Right lobe of liver (tissue), 6 donors: ENCODE measurements around the gene COL28A1. TPM values are rescaled to one million over a fixed set of nuclear protein-coding genes. Genes with fewer than 3 reads are reported as not detected.

Source experiments
- ATAC-seq, 4 donors: fragments of 200-7000 bp; cut with Tn5 transposase; one replicate each; pipeline ENCODE4 v1.9.1; 2020; ENCODE audit warnings: mild to moderate bottlenecking in 4 of 4, moderate library complexity in 4 of 4
- DNase-seq, 3 donors: peaks; one replicate each; pipeline ENCODE4 v3.0.0-alpha.2; 2020
- H3K27ac ChIP-seq, 3 donors: fragments of 200-600 bp; one replicate each; pipeline ENCODE4 v1.8.0; 2022
- H3K27me3 ChIP-seq, 2 donors: fragments of 200-600 bp; one replicate each; pipeline ENCODE4 v1.8.0; 2022
- H3K36me3 ChIP-seq, 4 donors: fragments of 200-600 bp; sonication (generic) in 1 of 4; one replicate each; pipeline versions ENCODE4 v1.5.1 to v1.8.0; 2017 to 2022; ENCODE audit warnings: control low read depth in 1 of 4
- H3K4me1 ChIP-seq, 4 donors: fragments of 200-600 bp; sonication (generic) in 1 of 4; one replicate each; pipeline versions ENCODE4 v1.5.1 to v1.8.0; 2017 to 2022; ENCODE audit warnings: control low read depth in 1 of 4
- H3K4me3 ChIP-seq, 3 donors: fragments of 200-600 bp; one replicate each; pipeline ENCODE4 v1.8.0; 2022
- H3K9me3 ChIP-seq, 4 donors: fragments of 200-600 bp; sonication (generic) in 1 of 4; one replicate each; pipeline versions ENCODE4 v1.5.1 to v1.8.0; 2017 to 2022; ENCODE audit warnings: control low read depth in 1 of 4
- CTCF ChIP-seq, 4 donors: fragments of 200-600 bp in 3 of 4; fragments of 450-650 bp in 1 of 4; IDR thresholded peaks; one replicate each; pipeline versions ENCODE4 v1.5.1 to v1.8.0; 2016 to 2022; ENCODE audit warnings: antibody characterized with exemption in 4 of 4, mild to moderate bottlenecking in 2 of 4
- POLR2A ChIP-seq: fragments of 450-650 bp; IDR thresholded peaks from one replicate; pipeline ENCODE4 v1.6.1; 2017; ENCODE audit warnings: antibody characterized with exemption, mild to moderate bottlenecking
- WGBS: methylation state at CpG from one replicate; pipeline ENCODE4 v1.1.6; 2018; ENCODE audit warnings: low coverage, low lambda C conversion rate; ENCODE audit not compliant: insufficient coverage; ENCODE audit errors: missing lambda C conversion rate; 5-methylcytosine and 5-hydroxymethylcytosine counted together
- intact Hi-C, 2 donors: fragments of 100-400 bp; cut with DNase I; formaldehyde crosslinking; loops; one replicate each; pipeline versions ENCODE4 v1.11.2 to v1.14.1; 2022
- total RNA-seq, 6 experiments: library from RNA; depleted of rRNA in 2 of 6; stranded (reverse); fragments of >200 nt in 2 of 6; fragmentation: NEBNext Ultra II Directional in 3 of 6; extraction: Animal tissue kit (Norgen Biotek cat#: 25700) in 3 of 6; gene quantifications; one replicate each; pipeline versions ENCODE4 v1.1.0 to v1.2.4, GENCODE V29; 2016 to 2023
- donor health status: DM: no; HTN: yes; CAD: no.
- donor health status: DM: no; HTN: no; CAD: no.
- donor health status: DM: no; HTN: no; CAD: no.
- donor health status: DM: no; HTN: yes; CAD: no.
- donor health status: DM: no; HTN: yes; CAD: no.

The COL28A1 gene
- total RNA-seq, 6 experiments from 2014 or later = 0.07 to 0.51 (median 0.34) TPM; not detected in 2

GRCh38 chr7:7351832-7352231 lies 183.8 kb downstream of the COL28A1 start:
- Histone ChIP-seq H3K4me3 (no peak overlapping the region), H3K4me1 (no peaks in the 10 kb centered on the region), H3K36me3 (no peaks in the 10 kb centered on the region), H3K27ac (no peak overlapping the region), H3K9me3 (no peaks in the 10 kb centered on the region), H3K27me3 (no peaks in the 10 kb centered on the region)
- no peak for TF ChIP-seq POLR2A
- DNase-seq = no peak
- 0% methylated on average over 1 of the region's 1 CpG for WGBS
- intact Hi-C loops = no loop called here
- ATAC-seq = no peak

- 25% methylated on average over 2 of the region's 2 CpGs for WGBS
- DNase-seq = no peak
- ATAC-seq = no peak
- Histone ChIP-seq H3K36me3 (no peaks in the 10 kb centered on the region), H3K27me3 (no peaks in the 10 kb centered on the region), H3K27ac (no peak overlapping the region), H3K4me1 (no peaks in the 10 kb centered on the region), H3K9me3 (no peaks in the 10 kb centered on the region), H3K4me3 (no peak overlapping the region)
- intact Hi-C loops = no loop called here
- no peak for TF ChIP-seq CTCF (IDR thresholded peaks at IDR 0.05)
- no peak for TF ChIP-seq POLR2A
Measured at GRCh38 chr7:7351156-7351555, 184.5 kb downstream of the COL28A1 start.

DNA sequence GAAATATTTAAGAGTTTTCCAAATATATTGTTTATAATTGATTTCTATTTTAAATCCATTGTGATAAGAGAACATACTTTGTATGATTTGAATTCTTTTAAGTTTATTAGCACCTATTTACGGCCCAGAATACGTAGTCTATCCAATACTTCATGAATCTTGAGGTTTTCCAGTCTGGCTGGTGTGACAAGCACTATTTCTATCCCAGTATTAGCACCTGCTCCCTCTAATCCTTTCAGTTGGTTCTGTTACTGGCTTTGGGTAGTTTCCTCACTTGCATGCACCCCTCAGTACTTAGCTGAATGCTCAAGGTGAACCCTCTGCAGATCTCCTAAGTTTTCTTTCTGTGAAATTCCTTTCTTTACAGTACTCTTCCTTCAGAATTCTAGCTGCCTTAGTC lies 186.5 kb downstream of the COL28A1 start:
- DNase-seq (no peak), ATAC-seq (no peak)
- TF ChIP-seq CTCF (IDR thresholded peaks at IDR 0.05) (no peak), POLR2A (no peak)
- Histone ChIP-seq H3K9me3 (no peaks in the 10 kb centered on the region), H3K27me3 (no peaks in the 10 kb centered on the region), H3K4me3 (no peak overlapping the region), H3K27ac (no peak overlapping the region), H3K4me1 (no peaks in the 10 kb centered on the region), H3K36me3 (no peaks in the 10 kb centered on the region)
- WGBS = 74% methylated on average over 2 of the region's 2 CpGs
- intact Hi-C loops = no loop called here

DNA sequence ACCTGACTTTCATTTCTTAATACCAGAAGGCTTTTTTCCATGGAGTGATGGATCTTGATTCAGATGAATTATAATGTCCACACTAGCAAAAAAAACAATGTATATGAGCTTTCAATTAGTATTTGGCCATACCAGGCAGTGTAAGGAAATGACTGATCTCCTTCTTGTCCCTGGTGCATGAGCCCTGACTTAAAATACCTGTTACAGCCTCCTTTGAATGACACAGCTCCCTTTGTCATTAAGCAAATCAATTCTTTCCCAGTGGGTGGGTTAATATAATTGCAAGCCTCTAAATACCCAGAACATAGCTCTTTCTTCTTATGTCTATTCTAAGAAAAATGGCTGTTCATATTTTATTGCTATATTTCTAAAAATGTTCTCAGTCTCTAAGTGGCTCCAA lies 188.6 kb downstream of the COL28A1 start:
- H3K27ac ChIP-seq = no peak overlapping the region
- no peaks in the 10 kb centered on the region for H3K4me1 ChIP-seq
- no peak overlapping the region for H3K4me3 ChIP-seq
- ATAC-seq = no peak
- H3K9me3 ChIP-seq = no peaks in the 10 kb centered on the region
- intact Hi-C loops = no loop called here
- no peak for DNase-seq
- H3K27me3 ChIP-seq = no peaks in the 10 kb centered on the region
- TF ChIP-seq CTCF (IDR thresholded peaks at IDR 0.05) = no peak
- TF ChIP-seq POLR2A = no peak
- no peaks in the 10 kb centered on the region for H3K36me3 ChIP-seq

DNA sequence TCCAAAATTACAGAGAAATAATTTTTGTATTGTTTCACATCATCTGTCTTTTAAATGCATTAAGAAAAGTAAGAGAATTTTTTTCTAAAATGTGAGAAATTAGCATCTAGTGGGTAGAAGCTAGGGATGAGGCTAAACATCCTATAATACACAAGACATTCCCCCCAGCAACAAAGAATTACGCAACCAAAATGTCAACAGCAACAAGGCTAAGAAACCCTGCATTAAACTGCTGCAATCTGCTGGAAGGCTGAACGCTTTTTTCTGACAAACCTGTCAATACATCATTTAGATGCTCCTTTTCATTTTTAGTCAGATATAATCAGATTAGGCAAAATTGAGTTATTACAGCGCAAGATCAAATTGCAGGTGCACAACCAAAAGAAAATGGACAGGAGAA lies 191.1 kb downstream of the COL28A1 start:
- WGBS = 60% methylated on average over 3 of the region's 3 CpGs
- intact Hi-C loops = no loop called here
- Histone ChIP-seq H3K4me1 (no peaks in the 10 kb centered on the region), H3K27ac (no peak overlapping the region), H3K27me3 (no peaks in the 10 kb centered on the region), H3K4me3 (no peak overlapping the region), H3K36me3 (no peaks in the 10 kb centered on the region), H3K9me3 (no peaks in the 10 kb centered on the region)
- no peak for DNase-seq
- no peak for ATAC-seq
- TF ChIP-seq POLR2A (no peak), CTCF (IDR thresholded peaks at IDR 0.05) (no peak)
